HEK293T (cell line): ENCODE results near the gene ZCWPW1.

Experiments used
- ARNT ChIP-seq: fragments of 450-650 bp; IDR thresholded peaks from 2 replicates; pipeline ENCODE4 v1.6.1; 2017; ENCODE audit warnings: mild to moderate bottlenecking
- BHLHE40 ChIP-seq: fragments of 450-650 bp; IDR thresholded peaks from 2 replicates; pipeline ENCODE4 v1.6.1; 2016; ENCODE audit warnings: mild to moderate bottlenecking, moderate library complexity, borderline replicate concordance
- ELF4 ChIP-seq: fragments of 450-650 bp; IDR thresholded peaks from 2 replicates; pipeline ENCODE4 v1.6.1; 2017; ENCODE audit warnings: antibody characterized with exemption
- FOXK2 ChIP-seq: fragments of 450-650 bp; IDR thresholded peaks from 2 replicates; pipeline ENCODE4 v1.6.1; 2016; ENCODE audit warnings: mild to moderate bottlenecking
- FOXM1 ChIP-seq: fragments of 450-650 bp; IDR thresholded peaks from 2 replicates; pipeline ENCODE4 v1.6.1; 2017; ENCODE audit warnings: mild to moderate bottlenecking, borderline replicate concordance
- SP1 ChIP-seq: fragments of 450-650 bp; IDR thresholded peaks from 2 replicates; pipeline ENCODE4 v1.6.1; 2017
- SUZ12 ChIP-seq: fragments of 450-650 bp; IDR thresholded peaks from 2 replicates; pipeline ENCODE4 v1.6.1; 2016; ENCODE audit warnings: mild to moderate bottlenecking
- TARDBP ChIP-seq: fragments of 450-650 bp; IDR thresholded peaks from 2 replicates; pipeline ENCODE4 v1.6.1; 2016

DNA sequence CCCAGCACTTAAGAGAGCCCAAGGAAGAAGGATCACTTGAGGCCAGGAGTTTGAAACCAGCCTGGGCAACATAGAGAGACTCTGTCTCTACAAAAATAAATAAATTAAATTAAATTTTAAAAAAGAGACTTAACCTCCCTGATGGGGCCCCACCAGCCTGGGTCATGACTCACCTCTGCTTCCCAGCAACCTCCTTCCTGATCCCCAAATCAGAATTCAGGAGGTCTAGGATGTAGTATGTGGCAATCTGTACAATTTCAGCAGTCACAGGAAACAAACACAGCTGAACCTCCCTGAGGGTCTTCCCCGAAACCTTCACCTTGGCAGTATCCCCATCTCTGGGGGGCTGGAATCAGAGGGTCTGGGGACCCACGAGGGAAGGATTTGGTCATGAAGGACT, 17.5 kb upstream of the ZCWPW1 start:
- TF ChIP-seq BHLHE40, result no peak
- no peak for TF ChIP-seq FOXM1
- TF ChIP-seq FOXK2, result no peak
- TF ChIP-seq TARDBP, result no peak
- no peak for TF ChIP-seq SUZ12
- no peak for TF ChIP-seq ARNT
- TF ChIP-seq ELF4, result no peak
- no peak for TF ChIP-seq SP1
